Right lung (tissue), 5 donors: ENCODE measurements around the gene HACD3. TPM values are rescaled to one million over a fixed set of nuclear protein-coding genes. Genes with fewer than 3 reads are reported as not detected.
A peak's percentile ranks its signal among the peaks of the same experiment; 100 is the strongest.
"Not testable (repeated sequence)": the region's sequence is repeated elsewhere in the genome, so short reads cannot be mapped to it uniquely, and the experiment has no call there.

ENCODE experiments used
- DNase-seq, 2 donors: peaks; one replicate each; pipeline ENCODE4 v3.0.0-alpha.2; 2013
- polyA plus RNA-seq, 5 donors: library from polyadenylated mRNA; unstranded; fragments of 120-200 nt; gene quantifications; one replicate each; pipeline versions ENCODE4 v1.2.1 to v1.2.3, GENCODE V29; 2013; ENCODE audit warnings: inconsistent platforms in 1 of 5, low replicate concordance in 1 of 5; ENCODE audit not compliant: insufficient read length in 5 of 5, insufficient read depth in 1 of 5

Gene HACD3
- polyA plus RNA-seq, 5 donors, result 150 to 217 (median 169) TPM

DNA sequence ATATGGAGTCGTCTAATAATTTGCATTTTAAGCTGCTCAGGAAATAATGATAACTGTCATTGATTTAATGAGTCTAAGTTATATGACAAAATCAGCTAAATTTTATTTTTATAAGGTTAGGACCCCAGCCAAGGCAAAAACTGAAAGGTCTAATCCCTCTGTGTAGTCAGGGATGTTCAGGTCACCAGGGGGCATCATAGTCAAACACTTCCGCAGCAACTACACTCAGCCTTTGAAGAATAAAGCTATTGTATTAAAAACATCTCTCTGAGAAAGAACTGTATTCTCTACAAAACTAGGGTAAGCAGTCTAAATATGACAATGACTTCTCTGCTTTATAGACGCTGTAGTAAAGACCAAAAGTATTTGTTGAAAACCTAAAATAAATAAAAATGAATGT is 65.7 kb downstream of the HACD3 start:
- no peak for DNase-seq

DNA sequence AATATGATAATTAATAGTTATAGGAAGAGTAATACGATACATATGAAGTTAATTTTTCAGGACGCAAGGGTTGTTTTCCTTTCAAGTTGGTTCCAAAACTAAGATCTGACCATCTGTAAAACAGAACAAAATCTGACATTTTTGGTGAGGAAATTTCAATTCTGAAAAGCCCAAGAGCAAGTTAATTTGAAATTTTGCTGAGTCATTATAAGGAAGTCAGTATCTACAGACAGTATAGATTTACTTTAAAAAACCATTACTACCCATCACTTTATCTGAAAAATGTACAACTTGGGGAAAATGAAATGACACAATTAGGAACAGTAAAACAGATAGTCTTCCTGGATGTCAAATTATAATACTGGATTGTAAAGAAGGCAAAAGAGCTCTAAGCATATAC is 68.2 kb downstream of the HACD3 start:
- DNase-seq, result no peak

GRCh38 chr15:65599677-65600076 is 69.4 kb downstream of the HACD3 start:
- no peak for DNase-seq

- no peak for DNase-seq
These were observed 72.9 kb downstream of the HACD3 start for GRCh38 chr15:65603134-65603533.

DNA sequence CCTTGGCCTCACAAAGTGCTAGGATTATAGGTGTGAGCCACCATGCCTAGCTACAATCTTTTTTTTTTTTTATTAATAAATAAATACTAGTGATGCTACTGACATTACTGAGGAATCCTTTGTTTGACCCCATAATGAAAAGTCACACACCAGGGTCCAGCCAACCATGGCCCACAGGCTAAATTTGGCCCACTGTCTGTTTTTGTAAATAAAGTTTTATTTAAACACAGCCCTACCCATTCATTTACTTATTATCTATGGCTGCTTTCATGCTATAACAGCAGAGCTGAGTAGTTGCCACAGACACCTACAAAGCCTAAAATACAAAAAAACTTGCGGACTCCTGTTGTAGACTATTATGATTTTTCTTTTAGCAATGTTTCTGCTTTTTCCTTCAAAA is 73.3 kb downstream of the HACD3 start:
- DNase-seq, result no peak

DNA sequence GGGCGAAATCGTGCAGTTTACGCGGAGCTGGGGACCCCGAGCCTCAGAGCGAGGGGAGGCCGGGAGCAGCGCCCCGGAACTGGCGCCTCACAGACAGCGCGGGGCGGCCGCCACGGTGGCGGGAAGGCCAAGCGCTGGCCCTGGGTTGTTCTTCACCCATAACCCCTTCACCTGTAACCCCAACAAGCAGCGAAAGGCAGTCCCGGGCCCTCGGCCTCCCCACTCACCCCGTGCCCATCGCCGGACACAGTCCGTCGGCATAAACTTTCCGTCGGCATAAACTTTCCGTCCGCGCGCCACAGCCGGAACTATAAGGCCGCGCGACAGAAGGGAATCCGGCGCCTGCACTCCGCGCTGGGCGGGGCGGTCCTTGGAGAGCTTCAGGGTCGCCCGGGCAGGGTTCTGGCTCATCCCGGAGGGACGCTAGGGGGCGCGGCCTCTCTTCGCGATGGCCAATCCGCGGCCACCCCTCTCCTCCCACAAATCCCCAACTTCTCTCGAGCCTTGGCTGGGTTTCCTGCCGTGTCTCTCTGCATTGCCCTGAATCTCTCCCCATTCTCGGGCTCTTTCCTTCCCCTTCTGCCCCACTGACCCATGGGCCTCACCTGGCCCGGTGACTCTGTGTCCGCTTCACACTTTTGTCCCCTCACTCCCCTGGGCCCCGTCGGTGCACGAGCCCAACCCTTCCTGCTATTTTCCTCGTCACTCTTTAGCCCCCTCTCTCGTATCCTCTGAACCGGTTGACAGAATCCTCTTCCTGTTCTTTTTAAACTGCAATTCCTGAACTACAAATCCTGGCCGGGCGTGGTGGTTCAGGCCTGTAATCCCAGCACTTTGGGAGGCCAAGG is 80.8 kb downstream of the HACD3 start, which contains the start of gene INTS14:
INTS14 (minus strand) TSS at position 261 of the 848 bp plus-strand sequence. CDS start 3,751 bp downstream, outside the sequence.
- peak; percentile 96 to 97 for DNase-seq

GRCh38 chr15:65611888-65612615 is 81.8 kb downstream of the HACD3 start:
- DNase-seq, result no peak

GRCh38 chr15:65612616-65612946 is 82.3 kb downstream of the HACD3 start:
- DNase-seq, result no peak

DNA sequence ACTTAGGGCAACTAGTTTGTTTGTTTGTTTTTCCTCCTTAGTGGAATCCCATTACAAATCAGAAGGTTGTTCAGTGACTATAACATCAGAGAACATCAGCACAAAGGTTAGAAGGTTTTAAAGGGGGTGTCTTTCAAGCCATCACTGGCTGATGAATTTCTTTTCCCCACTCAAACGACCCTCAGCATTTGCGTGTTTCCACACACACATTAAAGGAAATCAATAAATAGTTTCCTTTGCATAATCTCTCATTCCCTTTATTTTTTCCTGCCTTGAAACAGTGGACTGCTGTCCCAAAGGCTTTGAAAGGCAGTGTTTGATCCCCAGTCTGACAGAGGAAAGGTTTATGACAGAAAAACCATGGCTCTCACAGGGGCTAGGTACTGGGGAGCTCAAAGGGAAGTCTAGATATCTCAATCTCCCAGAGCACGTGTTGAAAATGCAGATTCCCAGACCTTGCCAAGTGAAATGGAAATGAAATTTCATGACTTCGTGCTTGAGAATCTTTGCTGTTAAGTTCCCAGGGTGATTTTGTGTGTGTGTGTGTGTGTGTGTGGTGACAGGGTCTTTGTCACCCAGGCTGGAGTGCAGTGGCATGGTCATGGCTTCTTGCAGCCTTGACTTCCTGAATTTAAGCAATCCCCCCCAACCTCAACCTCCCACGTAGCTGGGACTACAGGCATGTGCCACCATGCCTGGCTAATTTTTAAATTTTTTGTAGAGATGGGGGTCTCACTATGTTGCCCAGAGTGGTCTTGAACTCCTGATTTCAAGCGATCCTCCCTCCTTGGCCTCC is 82.9 kb downstream of the HACD3 start:
- DNase-seq, result no peak

DNA sequence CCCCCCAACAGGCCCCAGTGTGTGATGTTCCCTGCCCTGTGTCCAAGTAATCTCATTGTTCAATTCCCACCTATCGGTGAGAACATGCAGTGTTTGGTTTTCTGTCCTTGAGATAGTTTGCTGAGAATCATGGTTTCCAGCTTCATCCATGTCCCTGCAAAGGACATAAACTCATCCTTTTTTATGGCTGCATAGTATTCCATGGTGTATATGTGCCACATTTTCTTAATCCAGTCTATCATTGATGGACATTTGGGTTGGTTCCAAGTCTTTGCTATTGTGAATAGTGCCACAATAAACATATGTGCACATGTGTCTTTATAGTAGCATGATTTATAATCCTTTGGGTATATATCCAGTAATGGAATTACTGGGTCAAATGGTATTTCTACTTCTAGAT is 85.6 kb downstream of the HACD3 start:
- not testable (repeated sequence) for DNase-seq

DNA sequence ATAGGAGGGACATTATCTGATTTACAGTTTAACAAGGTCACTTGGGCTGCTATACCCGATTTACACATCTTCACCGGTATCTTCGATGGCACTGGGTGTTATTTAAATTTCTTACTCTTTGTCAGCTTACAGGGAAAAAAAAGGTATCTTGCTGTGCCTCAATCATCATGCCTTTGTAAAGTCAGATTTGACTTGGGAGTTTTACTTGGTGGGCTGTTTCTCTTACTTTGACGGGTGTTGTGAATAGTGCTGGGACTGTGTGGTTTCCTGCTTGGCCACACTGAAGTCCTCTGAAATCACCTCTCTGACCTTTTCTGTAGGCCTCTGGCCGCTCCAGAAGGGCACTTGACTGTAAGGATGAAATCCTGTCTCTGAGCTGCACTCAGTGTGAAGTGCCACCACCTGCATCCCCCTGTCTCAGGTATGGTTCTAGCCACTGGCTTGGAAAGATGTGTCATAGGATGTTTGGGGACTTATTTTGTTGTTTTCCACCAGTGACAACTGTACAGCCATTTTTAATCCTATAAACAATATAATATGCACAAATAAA is 88.4 kb downstream of the HACD3 start:
- DNase-seq, result no peak

DNA sequence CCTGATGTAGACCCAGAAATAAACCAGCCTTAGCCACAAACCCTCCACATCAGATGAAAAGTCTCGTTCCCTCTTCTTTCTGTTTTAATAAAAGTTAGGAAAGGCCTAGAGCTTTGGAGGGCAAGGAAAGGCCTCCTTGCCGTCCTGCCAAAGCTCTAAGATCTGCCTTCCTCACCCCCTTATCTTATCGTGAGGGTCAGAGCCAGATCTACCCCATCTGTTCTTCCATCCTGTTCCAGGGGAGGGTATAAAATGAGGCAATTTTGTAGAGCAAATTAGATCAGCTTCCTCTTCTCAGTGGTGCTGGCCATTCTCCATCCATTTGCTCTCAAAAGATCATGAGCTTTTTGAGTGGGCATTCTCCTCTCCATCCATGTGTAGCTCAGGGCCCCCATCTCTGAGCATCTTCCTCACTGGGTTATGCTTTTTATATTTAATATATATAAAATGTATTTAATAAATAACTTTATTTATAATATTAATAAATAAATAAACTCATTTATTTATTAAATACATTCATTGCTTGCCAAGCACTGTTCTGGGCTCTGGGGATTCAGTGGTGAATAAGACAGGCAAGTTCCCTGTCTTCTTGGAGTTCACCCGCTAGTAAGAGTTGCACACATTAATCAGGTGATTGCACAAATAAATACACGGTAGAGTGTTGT is 89.5 kb downstream of the HACD3 start:
- DNase-seq, result peak; percentile 29 to 42

DNA sequence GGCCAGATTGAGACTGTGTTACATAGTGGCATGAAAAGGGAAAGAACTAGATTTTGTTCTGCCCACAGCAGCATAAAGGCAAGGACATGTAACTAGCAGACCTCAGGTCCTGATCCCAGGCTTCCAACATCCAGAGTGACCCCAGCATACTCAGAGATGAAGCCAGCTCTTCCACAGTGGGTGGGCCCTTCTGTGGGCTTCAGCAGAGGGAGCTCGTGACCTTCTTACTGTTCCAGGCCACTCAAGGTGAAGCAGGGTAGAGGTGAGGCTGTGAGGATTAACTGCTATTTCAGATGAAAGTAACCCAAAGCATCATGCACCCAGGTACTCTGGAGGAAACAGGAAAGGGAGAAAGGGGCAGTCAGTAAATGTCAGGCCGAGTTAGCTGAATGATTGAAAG is 90.6 kb downstream of the HACD3 start:
- no peak for DNase-seq

GRCh38 chr15:65621638-65622037 is 91.4 kb downstream of the HACD3 start, which contains the start of gene SLC24A1:
Gene SLC24A1, plus strand, starts transcription at chr15:65621938. Its CDS starts 2,143 bp downstream, at chr15:65624081.
- DNase-seq, result no peak

- no peak for DNase-seq
These were observed 92.8 kb downstream of the HACD3 start for GRCh38 chr15:65623103-65623502.

DNA sequence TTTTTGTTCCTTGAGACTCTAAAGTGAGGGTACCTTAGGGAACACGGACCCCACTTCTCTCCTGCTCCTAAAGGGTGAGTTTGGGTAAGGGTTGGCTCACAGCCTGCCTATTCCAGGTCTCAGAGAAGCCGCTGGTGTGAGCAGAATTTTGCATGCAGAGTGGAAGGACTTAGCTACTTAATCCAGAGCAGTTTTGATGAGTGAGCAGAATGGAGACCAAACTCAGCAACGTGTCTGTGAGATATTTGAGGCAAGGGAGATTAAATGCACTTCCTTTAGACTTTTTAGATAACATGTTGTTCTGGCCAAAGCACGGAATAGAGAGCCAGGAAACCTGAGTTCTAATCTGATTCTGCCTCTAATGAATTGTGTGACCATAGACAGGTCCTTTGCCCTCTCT is 96.6 kb downstream of the HACD3 start:
- no peak for DNase-seq

Other genes starting within 250 kb of the HACD3 start
- 10 to 100 TPM; 18.2 to 21.6 (median 19.8) TPM for gene PARP16, start 243.6 kb upstream of the HACD3 start, polyA plus RNA-seq
- not detected for gene RNU5A-1, start 234.4 kb upstream of the HACD3 start, polyA plus RNA-seq
- not detected for gene RNU5B-1, start 225.8 kb upstream of the HACD3 start, polyA plus RNA-seq
- gene IGDCC3, start 152.5 kb upstream of the HACD3 start, polyA plus RNA-seq, result 10 to 100 TPM in 3 of 5 donors, 1 to 10 TPM in 2; 5.5 to 12.9 (median 10.8) TPM
- 10 to 100 TPM; 30.0 to 45.0 (median 41.3) TPM for gene IGDCC4, start 107.5 kb upstream of the HACD3 start, polyA plus RNA-seq
- gene DPP8, start 12.8 kb upstream of the HACD3 start, polyA plus RNA-seq, result 10 to 100 TPM; 20.9 to 34.6 (median 32.1) TPM
- gene INTS14, start 80.7 kb downstream of the HACD3 start, polyA plus RNA-seq, result 10 to 100 TPM; 44.0 to 53.3 (median 49.2) TPM
- gene SLC24A1, start 91.5 kb downstream of the HACD3 start, polyA plus RNA-seq, result 10 to 100 TPM; 19.5 to 29.7 (median 27.4) TPM